CD4-positive, CD25-positive, alpha-beta regulatory T cell (primary cell): ENCODE results near the gene TFCP2. TPM values are rescaled to one million over a fixed set of nuclear protein-coding genes. Genes with fewer than 3 reads are reported as not detected.

Experiments
- ATAC-seq, 2 donors: fragments of 150-1000 bp; cut with Tn5 transposase; one replicate each; pipeline ENCODE4 v1.10.0; 2021; ENCODE audit warnings: low read depth in 2 of 2, moderate number of reproducible peaks in 2 of 2, moderate library complexity in 1 of 2
- DNase-seq, 3 donors: peaks; one replicate each; pipeline versions ENCODE4 v3.0.0 to v3.0.0-alpha.2; 2012 to 2022; ENCODE audit warnings: mixed read lengths in 1 of 3
- H3K27ac ChIP-seq: one replicate; pipeline ENCODE4 v1.7.0; 2013; ENCODE audit warnings: mild to moderate bottlenecking, low read length; ENCODE audit not compliant: insufficient read depth, poor library complexity, severe bottlenecking
- H3K27me3 ChIP-seq: one replicate; pipeline ENCODE4 v1.7.0; 2013; ENCODE audit warnings: low read length; ENCODE audit not compliant: control insufficient read depth, insufficient read depth
- H3K36me3 ChIP-seq: one replicate; pipeline ENCODE4 v1.7.0; 2013; ENCODE audit warnings: mild to moderate bottlenecking, low read length, moderate library complexity; ENCODE audit not compliant: control insufficient read depth, insufficient read depth
- H3K4me1 ChIP-seq: 2 replicates; pipeline ENCODE4 v1.7.0; 2013; ENCODE audit warnings: mild to moderate bottlenecking, low read length; ENCODE audit not compliant: insufficient read depth, control insufficient read depth, poor library complexity, severe bottlenecking
- H3K4me3 ChIP-seq: one replicate; pipeline ENCODE4 v1.7.0; 2013; ENCODE audit warnings: low read depth, mild to moderate bottlenecking, low read length, moderate library complexity
- H3K9me3 ChIP-seq, 2 experiments: 1 replicate in 1 of 2; 2 replicates in 1 of 2; pipeline ENCODE4 v1.7.0; 2013; ENCODE audit warnings: low read length in 2 of 2, mild to moderate bottlenecking in 1 of 2, moderate library complexity in 1 of 2; ENCODE audit not compliant: control insufficient read depth in 2 of 2
- H3K27ac Mint-ChIP-seq, 3 donors: one replicate each; pipeline ENCODE4 v1.8.0; 2020 to 2022; ENCODE audit warnings: mild to moderate bottlenecking in 3 of 3, mixed read lengths in 3 of 3, moderate library complexity in 2 of 3
- H3K27me3 Mint-ChIP-seq: one replicate; pipeline ENCODE4 v1.8.0; 2022; ENCODE audit warnings: mild to moderate bottlenecking, mixed read lengths
- H3K36me3 Mint-ChIP-seq: one replicate; pipeline ENCODE4 v1.8.0; 2020; ENCODE audit warnings: mixed read lengths
- H3K4me1 Mint-ChIP-seq, 4 donors: one replicate each; pipeline ENCODE4 v1.8.0; 2020 to 2022; ENCODE audit warnings: mixed read lengths in 4 of 4, mild to moderate bottlenecking in 1 of 4
- H3K4me3 Mint-ChIP-seq, 4 donors: one replicate each; pipeline ENCODE4 v1.8.0; 2020 to 2022; ENCODE audit warnings: mild to moderate bottlenecking in 4 of 4, mixed read lengths in 4 of 4, moderate library complexity in 3 of 4
- H3K9me3 Mint-ChIP-seq, 7 donors: one replicate each; pipeline ENCODE4 v1.8.0; 2020 to 2022; ENCODE audit warnings: mixed read lengths in 7 of 7, mild to moderate bottlenecking in 3 of 7, moderate library complexity in 2 of 7
- polyA plus RNA-seq, 4 donors: library from polyadenylated mRNA; unstranded; fragments of 300-500 nt; fragmentation: Illumina TruSeq; gene quantifications; one replicate each; pipeline ENCODE4 v1.2.3, GENCODE V29; 2021
- total RNA-seq: library from RNA; stranded (reverse); gene quantifications from one replicate; pipeline ENCODE4 v1.2.3, GENCODE V29; 2022

TFCP2 gene
- total and polyA plus RNA-seq, 5 donors from 2014 or later, result 9.0 to 24.9 (median 12.0) TPM

GRCh38 chr12:51171884-51172514, 936 bp downstream of the TFCP2 start:
- H3K36me3 ChIP-seq, result no peaks in the 10 kb centered on the region
- no peaks in the 10 kb centered on the region for H3K9me3 ChIP-seq
- ATAC-seq (no peak), DNase-seq (peak in 2 of 3 donors; percentile 10 to 38)
- no peaks in the 10 kb centered on the region for H3K36me3 Mint-ChIP-seq
- H3K4me3 ChIP-seq, result peak overlapping the region; percentile 87
- peak overlapping the region; percentile 96 for H3K27ac ChIP-seq
- H3K4me1 Mint-ChIP-seq, result peaks cover 9 to 25% (median 19%) of the 10 kb centered on the region in 4 donors
- peaks cover 17% of the 10 kb centered on the region for H3K4me1 ChIP-seq
- no peak overlapping the region for H3K27ac Mint-ChIP-seq
- H3K27me3 ChIP-seq, result no peaks in the 10 kb centered on the region
- H3K4me3 Mint-ChIP-seq, result no peak overlapping the region
- H3K27me3 Mint-ChIP-seq, result no peaks in the 10 kb centered on the region
- no peaks in the 10 kb centered on the region for H3K9me3 Mint-ChIP-seq

GRCh38 chr12:51163795-51164194, 9.1 kb downstream of the TFCP2 start:
- peak overlapping the region in 1 of 3 donors; percentile 79 for H3K27ac Mint-ChIP-seq
- ATAC-seq (no peak), DNase-seq (no peak)
- H3K4me3 Mint-ChIP-seq, result no peak overlapping the region
- H3K36me3 ChIP-seq, result no peaks in the 10 kb centered on the region
- peaks cover 6% of the 10 kb centered on the region for H3K4me1 ChIP-seq
- peaks cover 0 to 2% (median 0%) of the 10 kb centered on the region in 7 donors for H3K9me3 Mint-ChIP-seq
- peaks cover 28 to 55% (median 34%) of the 10 kb centered on the region in 4 donors for H3K4me1 Mint-ChIP-seq
- peaks cover 22% of the 10 kb centered on the region for H3K36me3 Mint-ChIP-seq
- no peaks in the 10 kb centered on the region for H3K27me3 Mint-ChIP-seq
- H3K4me3 ChIP-seq, result no peak overlapping the region
- H3K27me3 ChIP-seq, result no peaks in the 10 kb centered on the region
- H3K27ac ChIP-seq, result no peak overlapping the region
- no peaks in the 10 kb centered on the region for H3K9me3 ChIP-seq

GRCh38 chr12:51162217-51162616, 10.7 kb downstream of the TFCP2 start:
- Histone ChIP-seq H3K36me3 (no peaks in the 10 kb centered on the region), H3K4me1 (peaks cover 6% of the 10 kb centered on the region), H3K4me3 (no peak overlapping the region), H3K27me3 (no peaks in the 10 kb centered on the region), H3K9me3 (no peaks in the 10 kb centered on the region), H3K27ac (no peak overlapping the region)
- H3K9me3 Mint-ChIP-seq, result peaks cover 0 to 2% (median 0%) of the 10 kb centered on the region in 7 donors
- peaks cover 22% of the 10 kb centered on the region for H3K36me3 Mint-ChIP-seq
- DNase-seq (no peak), ATAC-seq (no peak)
- no peak overlapping the region for H3K4me3 Mint-ChIP-seq
- peaks cover 29 to 53% (median 32%) of the 10 kb centered on the region in 4 donors for H3K4me1 Mint-ChIP-seq
- H3K27ac Mint-ChIP-seq, result peak overlapping the region in 1 of 3 donors; percentile 69
- H3K27me3 Mint-ChIP-seq, result no peaks in the 10 kb centered on the region

- no peak for ATAC-seq
- Mint-ChIP-seq H3K4me3 (no peak overlapping the region), H3K27ac (peak overlapping the region in 2 of 3 donors; percentile 21 to 29), H3K36me3 (peaks cover 22% of the 10 kb centered on the region), H3K9me3 (peaks cover 0 to 2% (median 0%) of the 10 kb centered on the region in 7 donors), H3K4me1 (peaks cover 20 to 49% (median 33%) of the 10 kb centered on the region in 4 donors), H3K27me3 (no peaks in the 10 kb centered on the region)
- no peaks in the 10 kb centered on the region for H3K9me3 ChIP-seq
- H3K36me3 ChIP-seq, result no peaks in the 10 kb centered on the region
- H3K4me3 ChIP-seq, result no peak overlapping the region
- no peaks in the 10 kb centered on the region for H3K27me3 ChIP-seq
- no peak for DNase-seq
- no peaks in the 10 kb centered on the region for H3K4me1 ChIP-seq
- no peak overlapping the region for H3K27ac ChIP-seq
Observed at GRCh38 chr12:51160814-51161459, 12.0 kb downstream of the TFCP2 start.

- H3K36me3 Mint-ChIP-seq, result peaks cover 11% of the 10 kb centered on the region
- H3K4me1 Mint-ChIP-seq, result peaks cover 19 to 36% (median 23%) of the 10 kb centered on the region in 4 donors
- no peak overlapping the region for H3K4me3 ChIP-seq
- DNase-seq (peak in 1 of 3 donors; percentile 15), ATAC-seq (no peak)
- H3K27ac ChIP-seq, result no peak overlapping the region
- no peaks in the 10 kb centered on the region for H3K27me3 ChIP-seq
- peak overlapping the region in 1 of 3 donors; percentile 42 for H3K27ac Mint-ChIP-seq
- H3K27me3 Mint-ChIP-seq, result no peaks in the 10 kb centered on the region
- H3K9me3 ChIP-seq, result no peaks in the 10 kb centered on the region
- H3K4me1 ChIP-seq, result no peaks in the 10 kb centered on the region
- H3K36me3 ChIP-seq, result no peaks in the 10 kb centered on the region
- H3K9me3 Mint-ChIP-seq, result peaks cover 0 to 1% (median 0%) of the 10 kb centered on the region in 7 donors
- no peak overlapping the region for H3K4me3 Mint-ChIP-seq
Observed at GRCh38 chr12:51156245-51156765, 16.6 kb downstream of the TFCP2 start.

GRCh38 chr12:51152953-51153352, 20.0 kb downstream of the TFCP2 start:
- Mint-ChIP-seq H3K4me3 (no peak overlapping the region), H3K36me3 (peaks cover 12% of the 10 kb centered on the region), H3K27ac (no peak overlapping the region), H3K9me3 (peaks cover 0 to 1% (median 0%) of the 10 kb centered on the region in 7 donors), H3K4me1 (peaks cover 12 to 41% (median 30%) of the 10 kb centered on the region in 4 donors), H3K27me3 (no peaks in the 10 kb centered on the region)
- Histone ChIP-seq H3K36me3 (no peaks in the 10 kb centered on the region), H3K9me3 (no peaks in the 10 kb centered on the region), H3K4me1 (no peaks in the 10 kb centered on the region), H3K4me3 (no peak overlapping the region), H3K27me3 (no peaks in the 10 kb centered on the region), H3K27ac (no peak overlapping the region)
- ATAC-seq, result no peak
- no peak for DNase-seq

GRCh38 chr12:51150777-51151176, 22.2 kb downstream of the TFCP2 start:
- no peak overlapping the region for H3K4me3 ChIP-seq
- no peak overlapping the region for H3K27ac ChIP-seq
- Mint-ChIP-seq H3K4me1 (peaks cover 20 to 48% (median 35%) of the 10 kb centered on the region in 4 donors), H3K36me3 (peaks cover 16% of the 10 kb centered on the region), H3K27ac (peak overlapping the region in 2 of 3 donors; percentile 3 to 82), H3K27me3 (no peaks in the 10 kb centered on the region), H3K9me3 (peaks cover 0 to 1% (median 0%) of the 10 kb centered on the region in 7 donors), H3K4me3 (no peak overlapping the region)
- ATAC-seq (no peak), DNase-seq (no peak)
- no peaks in the 10 kb centered on the region for H3K36me3 ChIP-seq
- H3K27me3 ChIP-seq, result no peaks in the 10 kb centered on the region
- no peaks in the 10 kb centered on the region for H3K9me3 ChIP-seq
- no peaks in the 10 kb centered on the region for H3K4me1 ChIP-seq
